IMR-90 (cell line): ENCODE data around the gene PLSCR3. TPM values are rescaled to one million over a fixed set of nuclear protein-coding genes. Genes with fewer than 3 reads are reported as not detected.

Source experiments
- ATAC-seq: fragments of 200-7000 bp; cut with Tn5 transposase; 2 replicates; pipeline ENCODE4 v1.9.1; 2020; ENCODE audit warnings: low read depth, mild to moderate bottlenecking, moderate library complexity
- BruUV-seq: library from RNA; stranded (reverse); fragments of 400-500 nt; replicated peaks from 2 replicates; lab custom pipeline; 2021; lab: Mats Ljungman, UMichigan
- CTCF ChIA-PET: fragments of 300-600 bp; formaldehyde crosslinking; extraction: SDS; loops from one replicate; lab custom pipeline; 2021; ENCODE audit warnings: antibody characterized with exemption; lab: Yijun Ruan, JAX
- POLR2A ChIA-PET: fragments of 300-600 bp; sonication (Branson Sonifier 250); formaldehyde crosslinking; loops from one replicate; lab custom pipeline; 2022; ENCODE audit warnings: antibody characterized with exemption; ENCODE audit not compliant: unreplicated experiment; lab: Charles Lee
- DNase-seq: peaks from one replicate; pipeline ENCODE4 v3.0.0; 2013
- H2AFZ ChIP-seq: replicated peaks from 2 replicates; pipeline ENCODE3; 2013; ENCODE audit warnings: low read length, mild to moderate bottlenecking; ENCODE audit not compliant: poor library complexity
- H2AK5ac ChIP-seq: 2 replicates; pipeline ENCODE4 v1.6.1; 2013; ENCODE audit warnings: low read depth, low read length, inconsistent platforms
- H2AK9ac ChIP-seq: replicated peaks from 2 replicates; pipeline ENCODE3; 2013; ENCODE audit warnings: mild to moderate bottlenecking, low read depth, low read length, moderate library complexity; ENCODE audit not compliant: poor library complexity
- H2BK120ac ChIP-seq: 2 replicates; pipeline ENCODE4 v1.6.1; 2013; ENCODE audit warnings: low read depth, low read length, inconsistent platforms
- H2BK15ac ChIP-seq: 3 replicates; pipeline ENCODE4 v1.6.1; 2013; ENCODE audit warnings: low read depth, low read length, inconsistent platforms
- H2BK20ac ChIP-seq: 2 replicates; pipeline ENCODE4 v1.6.1; 2013; ENCODE audit warnings: low read depth, mild to moderate bottlenecking, inconsistent platforms, low read length, moderate library complexity
- H2BK5ac ChIP-seq: 2 replicates; pipeline ENCODE4 v1.6.1; 2013; ENCODE audit warnings: mild to moderate bottlenecking, low read depth, low read length, inconsistent platforms; ENCODE audit not compliant: poor library complexity, severe bottlenecking
- H3K14ac ChIP-seq: replicated peaks from 2 replicates; pipeline ENCODE4 v1.6.1; 2013; ENCODE audit warnings: low read depth, low read length, inconsistent platforms
- H3K18ac ChIP-seq: 2 replicates; pipeline ENCODE4 v1.6.1; 2013; ENCODE audit warnings: low read depth, low read length, control low read depth
- H3K23ac ChIP-seq: 2 replicates; pipeline ENCODE4 v1.6.1; 2013; ENCODE audit warnings: low read depth, low read length, inconsistent platforms
- H3K27ac ChIP-seq: 2 replicates; pipeline ENCODE4 v1.5.1; 2013; ENCODE audit warnings: mild to moderate bottlenecking, control low read depth, low read length; ENCODE audit not compliant: insufficient read depth
- H3K27me3 ChIP-seq: 2 replicates; pipeline ENCODE4 v1.6.1; 2013; ENCODE audit warnings: low read length; ENCODE audit not compliant: control insufficient read depth, insufficient read depth
- H3K36me3 ChIP-seq: 2 replicates; pipeline ENCODE4 v1.6.1; 2013; ENCODE audit warnings: low read length, mixed read lengths; ENCODE audit not compliant: control insufficient read depth, insufficient read depth
- H3K4ac ChIP-seq: 2 replicates; pipeline ENCODE4 v1.6.1; 2013; ENCODE audit warnings: low read depth, low read length, inconsistent platforms
- H3K4me1 ChIP-seq: 2 replicates; pipeline ENCODE4 v1.6.1; 2013; ENCODE audit warnings: low read length, mixed read lengths; ENCODE audit not compliant: control insufficient read depth, insufficient read depth
- H3K4me2 ChIP-seq: 2 replicates; pipeline ENCODE4 v1.6.1; 2013; ENCODE audit warnings: low read depth, mild to moderate bottlenecking, control low read depth, low read length, moderate library complexity
- H3K4me3 ChIP-seq: 2 replicates; pipeline ENCODE4 v1.5.1; 2013; ENCODE audit warnings: low read depth, mild to moderate bottlenecking, control low read depth, low read length, moderate library complexity; ENCODE audit not compliant: insufficient read depth
- H3K56ac ChIP-seq: 2 replicates; pipeline ENCODE4 v1.6.1; 2013; ENCODE audit warnings: low read length, inconsistent platforms; ENCODE audit not compliant: insufficient read depth; ENCODE audit errors: extremely low read depth
- H3K79me1 ChIP-seq, 2 experiments: 2 replicates each; pipeline ENCODE4 v1.6.1; 2013; ENCODE audit warnings: low read length in 2 of 2, inconsistent platforms in 1 of 2, low read depth in 1 of 2
- H3K9ac ChIP-seq: 2 replicates; pipeline ENCODE4 v1.6.1; 2013; ENCODE audit warnings: low read depth, low read length, control low read depth
- H3K9me1 ChIP-seq: 2 replicates; pipeline ENCODE4 v1.6.1; 2013; ENCODE audit warnings: low read length, inconsistent platforms; ENCODE audit not compliant: insufficient read depth
- H3K9me3 ChIP-seq: 2 replicates; pipeline ENCODE4 v1.6.1; 2013; ENCODE audit warnings: low read length; ENCODE audit not compliant: control insufficient read depth, insufficient read depth
- H4K20me1 ChIP-seq: 2 replicates; pipeline ENCODE4 v1.6.1; 2013; ENCODE audit warnings: low read length, inconsistent platforms; ENCODE audit not compliant: insufficient read depth
- H4K5ac ChIP-seq: 2 replicates; pipeline ENCODE4 v1.6.1; 2013; ENCODE audit warnings: mild to moderate bottlenecking, low read depth, low read length, control low read depth
- H4K8ac ChIP-seq, 2 experiments: 2 replicates each; pipeline ENCODE4 v1.6.1; 2013; ENCODE audit warnings: low read depth in 2 of 2, low read length in 2 of 2, control low read depth in 1 of 2, inconsistent platforms in 1 of 2
- H4K91ac ChIP-seq: 2 replicates; pipeline ENCODE4 v1.6.1; 2013; ENCODE audit warnings: low read depth, low read length, inconsistent platforms; ENCODE audit not compliant: insufficient read depth
- BHLHE40 ChIP-seq: fragments of 150-350 bp; IDR thresholded peaks from 2 replicates; pipeline ENCODE4 v1.6.1; 2016; ENCODE audit warnings: mild to moderate bottlenecking, low read depth, low read length
- CEBPB ChIP-seq: IDR thresholded peaks from 2 replicates; pipeline ENCODE4 v1.6.1; 2012; ENCODE audit warnings: low read depth, low read length, improper control_type of control experiment
- CHD1 ChIP-seq: IDR thresholded peaks from 2 replicates; pipeline ENCODE4 v1.6.1; 2012; ENCODE audit warnings: low read depth, low read length, improper control_type of control experiment
- ELK1 ChIP-seq: fragments of 150-350 bp; IDR thresholded peaks from 2 replicates; pipeline ENCODE4 v1.6.1; 2016; ENCODE audit warnings: low read depth, mild to moderate bottlenecking, low read length, moderate library complexity, borderline replicate concordance
- FOS ChIP-seq: fragments of 150-350 bp; IDR thresholded peaks from 2 replicates; pipeline ENCODE4 v1.6.1; 2016; ENCODE audit warnings: low read depth, low read length
- MAFK ChIP-seq: IDR thresholded peaks from 2 replicates; pipeline ENCODE4 v1.6.1; 2012; ENCODE audit warnings: low read depth, low read length, improper control_type of control experiment
- MAZ ChIP-seq: IDR thresholded peaks from 2 replicates; pipeline ENCODE4 v1.6.1; 2012; ENCODE audit warnings: low read depth, mild to moderate bottlenecking, low read length, improper control_type of control experiment, moderate library complexity, borderline replicate concordance
- MXI1 ChIP-seq: IDR thresholded peaks from 2 replicates; pipeline ENCODE4 v1.6.1; 2012; ENCODE audit warnings: low read depth, mild to moderate bottlenecking, low read length, moderate library complexity, borderline replicate concordance
- NFE2L2 ChIP-seq: fragments of 150-350 bp; IDR thresholded peaks from 2 replicates; pipeline ENCODE4 v1.6.1; 2016; ENCODE audit warnings: low read depth, mild to moderate bottlenecking, low read length
- POLR2A ChIP-seq: IDR thresholded peaks from 2 replicates; pipeline ENCODE4 v1.6.1; 2012; ENCODE audit warnings: mild to moderate bottlenecking, low read depth, low read length
- RAD21 ChIP-seq: IDR thresholded peaks from 2 replicates; pipeline ENCODE4 v1.6.1; 2012; ENCODE audit warnings: low read length, improper control_type of control experiment
- RCOR1 ChIP-seq: IDR thresholded peaks from 2 replicates; pipeline ENCODE4 v1.6.1; 2012; ENCODE audit warnings: mild to moderate bottlenecking, low read length, improper control_type of control experiment; ENCODE audit not compliant: insufficient replicate concordance
- RFX5 ChIP-seq: IDR thresholded peaks from 2 replicates; pipeline ENCODE4 v1.8.0; 2012; ENCODE audit warnings: low read depth, mild to moderate bottlenecking, low read length, moderate library complexity
- SMC3 ChIP-seq: fragments of 150-350 bp; IDR thresholded peaks from 2 replicates; pipeline ENCODE4 v1.6.1; 2016; ENCODE audit warnings: low read depth, mild to moderate bottlenecking, antibody characterized with exemption, low read length, moderate library complexity
- WGBS, 2 experiments: methylation state at CpG; one replicate each; pipeline versions ENCODE4 v1.1.5 to v1.1.7; 2013; ENCODE audit warnings: missing lambda C conversion rate in 2 of 2; ENCODE audit not compliant: insufficient read length in 1 of 2; ENCODE audit errors: extremely low coverage in 2 of 2; 5-methylcytosine and 5-hydroxymethylcytosine counted together
- dilution Hi-C: fragments of 300-500 bp; cut with HindIII; formaldehyde crosslinking; loops from one replicate; pipeline ENCODE4 v1.14.3; 2018; ENCODE audit warnings: low sequenced_read_pairs; ENCODE audit not compliant: unreplicated experiment
- in situ Hi-C: fragments of 300-500 bp; cut with MboI; formaldehyde crosslinking; loops from 3 replicates; pipeline ENCODE4 v1.14.3; 2019; ENCODE audit warnings: low sequenced_read_pairs, inconsistent platforms, mixed read lengths
- intact Hi-C: fragments of 100-400 bp; cut with micrococcal nuclease; formaldehyde crosslinking; loops from 2 replicates; pipeline ENCODE4 v1.10.0; 2022
- polyA plus RNA-seq, 3 experiments: library from polyadenylated mRNA; depleted of rRNA; stranded (reverse); fragments of >200 nt; gene quantifications; 2 replicates each; pipeline ENCODE4 v1.2.3, GENCODE V29; 2012; ENCODE audit warnings: low replicate concordance in 1 of 3
- total RNA-seq: library from RNA; depleted of rRNA; stranded (reverse); fragments of >200 nt; gene quantifications from 2 replicates; pipeline ENCODE4 v1.2.3, GENCODE V29; 2012
- TF ChIP-seq, protein P1 (sequence below): fragments of 150-350 bp; IDR thresholded peaks from 2 replicates; pipeline ENCODE4 v1.6.1; 2017; ENCODE audit warnings: mild to moderate bottlenecking, antibody characterized with exemption, low read length, low read depth
- TF ChIP-seq, protein P2 (sequence below): conservative IDR thresholded peaks from 2 replicates; pipeline ENCODE4 v1.5.1; 2012; ENCODE audit warnings: mild to moderate bottlenecking, low read depth, low read length, improper control_type of control experiment

Gene PLSCR3
- total and polyA plus RNA-seq, 2 of the 4 experiments (the other 2 are of a cell fraction): 6.1 to 116 TPM

DNA sequence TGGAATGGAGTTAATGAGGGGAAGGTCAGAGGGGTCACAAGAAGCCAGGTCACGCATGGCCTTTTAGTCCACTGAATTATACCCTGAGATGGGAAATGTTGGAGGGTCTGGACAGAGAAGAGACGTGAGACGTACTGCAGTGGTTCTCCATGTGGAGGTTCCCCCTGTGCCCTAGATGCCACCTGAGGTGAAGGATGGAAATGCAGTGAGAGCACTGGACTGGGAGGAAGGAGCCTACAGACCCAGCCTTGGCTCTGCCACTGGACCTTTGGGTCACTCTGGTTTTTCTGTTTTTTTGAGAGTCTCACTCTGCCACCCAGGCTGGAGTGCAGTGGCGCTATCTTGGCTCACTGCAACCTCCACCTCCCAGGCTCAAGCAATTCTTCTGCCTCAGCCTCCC is 1.8 kb upstream of the PLSCR3 start:
- H2AK9ac ChIP-seq: no peak overlapping the region
- no peaks in the 10 kb centered on the region for H4K20me1 ChIP-seq
- peaks cover 12% of the 10 kb centered on the region for H3K36me3 ChIP-seq
- H2BK15ac ChIP-seq: no peak overlapping the region
- no peak overlapping the region; the same call in 1 of the 2 replicates for H2AK5ac ChIP-seq
- 0 out of 2 replicates have a peak overlapping the region, but pooled peaks have one; percentile 52 for H3K23ac ChIP-seq
- ChIA-PET POLR2A (no interaction called here), CTCF (no interaction called here)
- peaks cover 8% of the 10 kb centered on the region for H3K4me1 ChIP-seq
- no peak overlapping the region for H4K8ac ChIP-seq
- H2BK5ac ChIP-seq: no peak overlapping the region
- no peak overlapping the region for H2AFZ ChIP-seq
- no peak overlapping the region for H2BK120ac ChIP-seq
- no peak overlapping the region for H2BK20ac ChIP-seq
- no peaks in the 10 kb centered on the region for H3K27me3 ChIP-seq
- H3K27ac ChIP-seq: no peak overlapping the region
- intact Hi-C loops (no loop called here), in situ Hi-C loops (no loop called here), dilution Hi-C loops (no loop called here)
- H4K91ac ChIP-seq: no peak overlapping the region; the same call in 1 of the 2 replicates
- no peak overlapping the region for H3K18ac ChIP-seq
- DNase-seq (no peak), ATAC-seq (no peak)
- 88% methylated on average over 3 of the region's 4 CpGs; no CpG with 5 or more reads in 1 of the 2 experiments for WGBS, 2 experiments
- no peak overlapping the region for H3K14ac ChIP-seq
- no peak overlapping the region for H3K56ac ChIP-seq
- no peak overlapping the region for H3K4me2 ChIP-seq
- H3K79me1 ChIP-seq: peaks cover 14 to 34% of the 10 kb centered on the region in 2 experiments
- H3K4me3 ChIP-seq: no peak overlapping the region
- H4K5ac ChIP-seq: no peak overlapping the region
- H3K4ac ChIP-seq: no peak overlapping the region
- H3K9me1 ChIP-seq: peaks cover 7% of the 10 kb centered on the region; the same call in 1 of the 2 replicates
- H3K9ac ChIP-seq: no peak overlapping the region
- BruUV-seq: no TSS peak
- TF ChIP-seq RFX5 (no peak), ELK1 (no peak), MXI1 (no peak), SMC3 (no peak), NFE2L2 (no peak), FOS (no peak), CEBPB (no peak), BHLHE40 (no peak), MAFK (no peak), POLR2A (no peak), RAD21 (no peak), CHD1 (no peak), MAZ (no peak), RCOR1 (no peak)
- TF ChIP-seq, protein P1, sequence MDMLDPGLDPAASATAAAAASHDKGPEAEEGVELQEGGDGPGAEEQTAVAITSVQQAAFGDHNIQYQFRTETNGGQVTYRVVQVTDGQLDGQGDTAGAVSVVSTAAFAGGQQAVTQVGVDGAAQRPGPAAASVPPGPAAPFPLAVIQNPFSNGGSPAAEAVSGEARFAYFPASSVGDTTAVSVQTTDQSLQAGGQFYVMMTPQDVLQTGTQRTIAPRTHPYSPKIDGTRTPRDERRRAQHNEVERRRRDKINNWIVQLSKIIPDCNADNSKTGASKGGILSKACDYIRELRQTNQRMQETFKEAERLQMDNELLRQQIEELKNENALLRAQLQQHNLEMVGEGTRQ: no peak
- TF ChIP-seq, protein P2, sequence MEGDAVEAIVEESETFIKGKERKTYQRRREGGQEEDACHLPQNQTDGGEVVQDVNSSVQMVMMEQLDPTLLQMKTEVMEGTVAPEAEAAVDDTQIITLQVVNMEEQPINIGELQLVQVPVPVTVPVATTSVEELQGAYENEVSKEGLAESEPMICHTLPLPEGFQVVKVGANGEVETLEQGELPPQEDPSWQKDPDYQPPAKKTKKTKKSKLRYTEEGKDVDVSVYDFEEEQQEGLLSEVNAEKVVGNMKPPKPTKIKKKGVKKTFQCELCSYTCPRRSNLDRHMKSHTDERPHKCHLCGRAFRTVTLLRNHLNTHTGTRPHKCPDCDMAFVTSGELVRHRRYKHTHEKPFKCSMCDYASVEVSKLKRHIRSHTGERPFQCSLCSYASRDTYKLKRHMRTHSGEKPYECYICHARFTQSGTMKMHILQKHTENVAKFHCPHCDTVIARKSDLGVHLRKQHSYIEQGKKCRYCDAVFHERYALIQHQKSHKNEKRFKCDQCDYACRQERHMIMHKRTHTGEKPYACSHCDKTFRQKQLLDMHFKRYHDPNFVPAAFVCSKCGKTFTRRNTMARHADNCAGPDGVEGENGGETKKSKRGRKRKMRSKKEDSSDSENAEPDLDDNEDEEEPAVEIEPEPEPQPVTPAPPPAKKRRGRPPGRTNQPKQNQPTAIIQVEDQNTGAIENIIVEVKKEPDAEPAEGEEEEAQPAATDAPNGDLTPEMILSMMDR: no peak
- H3K9me3 ChIP-seq: no peaks in the 10 kb centered on the region
